Fibroblast of the conjunctiva (primary cell): ENCODE measurements around the gene LYSMD2.

Experiments used
- DNase-seq: peaks from one replicate; pipeline ENCODE4 v3.0.0-alpha.2; 2010; ENCODE audit warnings: low read depth

Gene LYSMD2

GRCh38 chr15:51751697-51752683, 14.5 kb upstream of the LYSMD2 start:
- DNase-seq = no peak

- no peak for DNase-seq
Measured at GRCh38 chr15:51750792-51751696, 13.6 kb upstream of the LYSMD2 start, which contains the start of gene TMOD2. TSS of gene TMOD2 (plus strand) at chr15:51751597. CDS start at chr15:51766442, 14,845 bp downstream.

GRCh38 chr15:51750186-51750585, 12.7 kb upstream of the LYSMD2 start:
- no peak for DNase-seq

- DNase-seq = no peak
Measured at GRCh38 chr15:51749307-51749706, 11.9 kb upstream of the LYSMD2 start.

GRCh38 chr15:51739061-51739712, 1.7 kb upstream of the LYSMD2 start:
- DNase-seq = no peak

- no peak for DNase-seq
Measured at GRCh38 chr15:51738553-51738952, 1.1 kb upstream of the LYSMD2 start.

- no peak for DNase-seq
Measured at GRCh38 chr15:51736751-51737521, 519 bp downstream of the LYSMD2 start.

GRCh38 chr15:51736069-51736468, 1.4 kb downstream of the LYSMD2 start:
- no peak for DNase-seq

- no peak for DNase-seq
Measured at GRCh38 chr15:51735228-51736010, 2.0 kb downstream of the LYSMD2 start.

- DNase-seq = no peak
Measured at GRCh38 chr15:51732646-51733045, 4.8 kb downstream of the LYSMD2 start.

- DNase-seq = no peak
Measured at GRCh38 chr15:51731549-51732267, 5.7 kb downstream of the LYSMD2 start.

GRCh38 chr15:51727141-51727897, 10.1 kb downstream of the LYSMD2 start:
- no peak for DNase-seq

- peak; percentile 53 for DNase-seq
Measured at GRCh38 chr15:51726302-51727073, 11.0 kb downstream of the LYSMD2 start.

- DNase-seq = no peak
Measured at GRCh38 chr15:51724673-51725072, 12.8 kb downstream of the LYSMD2 start.

GRCh38 chr15:51724199-51724598, 13.3 kb downstream of the LYSMD2 start:
- DNase-seq = no peak

- no peak for DNase-seq
Measured at GRCh38 chr15:51721199-51721960, 16.1 kb downstream of the LYSMD2 start.

GRCh38 chr15:51720201-51720995, 17.1 kb downstream of the LYSMD2 start:
- DNase-seq = no peak
